ENCODE measurements around the gene TMIGD2. TPM values are rescaled to one million over a fixed set of nuclear protein-coding genes. Genes with fewer than 3 reads are reported as not detected.
"Not testable (repeated sequence)": the region's sequence is repeated elsewhere in the genome, so short reads cannot be mapped to it uniquely, and the experiment has no call there.

TMIGD2 gene
- under 1 TPM; 0.33 to 0.61 (median 0.48) TPM for polyA plus RNA-seq (ENCODE audit: insufficient read length in 4 of 4)

- no peak for DNase-seq (ENCODE audit: low read depth in 4 of 4, low spot score in 2 of 4)
Measured at GRCh38 chr19:4302243-4302640, at the start of gene TMIGD2. Gene TMIGD2, minus strand, starts transcription at chr19:4302389. Its CDS starts 4 bp downstream, at chr19:4302385.

- DNase-seq (ENCODE audit: low read depth in 4 of 4, low spot score in 2 of 4), result no peak
Measured at GRCh38 chr19:4350726-4351125, 48.5 kb upstream of the TMIGD2 start.

- no peak for DNase-seq (ENCODE audit: low read depth in 4 of 4, low spot score in 2 of 4)
Measured at GRCh38 chr19:4350111-4350510, 47.9 kb upstream of the TMIGD2 start.

GRCh38 chr19:4349225-4349624 lies 47.0 kb upstream of the TMIGD2 start:
- not testable (repeated sequence) for DNase-seq (ENCODE audit: low read depth in 4 of 4, low spot score in 2 of 4)

- DNase-seq (ENCODE audit: low read depth in 4 of 4, low spot score in 2 of 4), result no peak
Measured at GRCh38 chr19:4347521-4347920, 45.3 kb upstream of the TMIGD2 start.

- no peak for DNase-seq (ENCODE audit: low read depth in 4 of 4, low spot score in 2 of 4)
Measured at GRCh38 chr19:4346020-4346383, 43.8 kb upstream of the TMIGD2 start.

GRCh38 chr19:4345342-4346019 lies 43.3 kb upstream of the TMIGD2 start:
- DNase-seq (ENCODE audit: low read depth in 4 of 4, low spot score in 2 of 4), result no peak

- DNase-seq (ENCODE audit: low read depth in 4 of 4, low spot score in 2 of 4), result peak in 2 of 4 donors; percentile 82 to 87
Measured at GRCh38 chr19:4343370-4344307, 41.5 kb upstream of the TMIGD2 start, which contains the start of gene MPND. Gene MPND, plus strand, starts transcription at chr19:4343562. Its CDS starts 32 bp downstream, at chr19:4343594.

GRCh38 chr19:4342615-4343369 lies 40.6 kb upstream of the TMIGD2 start:
- DNase-seq (ENCODE audit: low read depth in 4 of 4, low spot score in 2 of 4), result peak; percentile 99 to 100 (median 100)

- peak in 1 of 4 donors; percentile 73 for DNase-seq (ENCODE audit: low read depth in 4 of 4, low spot score in 2 of 4)
Measured at GRCh38 chr19:4342314-4342614, 40.1 kb upstream of the TMIGD2 start.

- DNase-seq (ENCODE audit: low read depth in 4 of 4, low spot score in 2 of 4), result no peak
Measured at GRCh38 chr19:4338441-4339355, 36.5 kb upstream of the TMIGD2 start, which contains the start of gene STAP2. Gene STAP2, minus strand, starts transcription at chr19:4338827. Its CDS starts 74 bp downstream, at chr19:4338753.

GRCh38 chr19:4337906-4338440 lies 35.8 kb upstream of the TMIGD2 start:
- no peak for DNase-seq (ENCODE audit: low read depth in 4 of 4, low spot score in 2 of 4)

- no peak for DNase-seq (ENCODE audit: low read depth in 4 of 4, low spot score in 2 of 4)
Measured at GRCh38 chr19:4334929-4335570, 32.9 kb upstream of the TMIGD2 start.

GRCh38 chr19:4329858-4330257 lies 27.7 kb upstream of the TMIGD2 start:
- DNase-seq (ENCODE audit: low read depth in 4 of 4, low spot score in 2 of 4), result no peak

- DNase-seq (ENCODE audit: low read depth in 4 of 4, low spot score in 2 of 4), result not testable (repeated sequence)
Measured at GRCh38 chr19:4328991-4329681, 26.9 kb upstream of the TMIGD2 start.

GRCh38 chr19:4328243-4328990 lies 26.2 kb upstream of the TMIGD2 start:
- peak; percentile 74 to 91 (median 88) for DNase-seq (ENCODE audit: low read depth in 4 of 4, low spot score in 2 of 4)

- no peak for DNase-seq (ENCODE audit: low read depth in 4 of 4, low spot score in 2 of 4)
Measured at GRCh38 chr19:4327877-4328242, 25.7 kb upstream of the TMIGD2 start.

All from left renal cortex interstitium (tissue), 4 donors.